Activated T-helper 17 cell treated with anti-CD3 and anti-CD28 coated beads, Interleukin-2, amount 50 U/mL, for 72 hours (primary cell): Measurements from ENCODE around the gene TUBD1. TPM values are rescaled to one million over a fixed set of nuclear protein-coding genes. Genes with fewer than 3 reads are reported as not detected.
"Not testable (repeated sequence)": the region's sequence is repeated elsewhere in the genome, so short reads cannot be mapped to it uniquely, and the experiment has no call there.

Experiments used
- ATAC-seq: fragments of 150-1000 bp; cut with Tn5 transposase; replicated peaks from 2 replicates; pipeline ENCODE4 v1.10.0; 2021; ENCODE audit warnings: mild to moderate bottlenecking, moderate library complexity
- H3K27ac Mint-ChIP-seq: one replicate; pipeline ENCODE4 v1.8.0; 2022; ENCODE audit warnings: mixed read lengths
- H3K27me3 Mint-ChIP-seq: one replicate; pipeline ENCODE4 v1.8.0; 2022; ENCODE audit warnings: mixed read lengths
- H3K36me3 Mint-ChIP-seq: one replicate; pipeline ENCODE4 v1.8.0; 2022; ENCODE audit warnings: low read depth, mild to moderate bottlenecking, mixed read lengths
- H3K4me1 Mint-ChIP-seq: one replicate; pipeline ENCODE4 v1.8.0; 2022; ENCODE audit warnings: mixed read lengths
- H3K4me3 Mint-ChIP-seq: one replicate; pipeline ENCODE4 v1.8.0; 2022; ENCODE audit warnings: mild to moderate bottlenecking, mixed read lengths
- H3K9me3 Mint-ChIP-seq: one replicate; pipeline ENCODE4 v1.8.0; 2022; ENCODE audit warnings: mixed read lengths
- total RNA-seq, 2 donors: library from RNA; stranded (reverse); gene quantifications; one replicate each; pipeline ENCODE4 v1.2.3, GENCODE V29; 2022

Gene TUBD1
- total RNA-seq, 2 donors from 2014 or later = 12.8 to 18.1 TPM

DNA sequence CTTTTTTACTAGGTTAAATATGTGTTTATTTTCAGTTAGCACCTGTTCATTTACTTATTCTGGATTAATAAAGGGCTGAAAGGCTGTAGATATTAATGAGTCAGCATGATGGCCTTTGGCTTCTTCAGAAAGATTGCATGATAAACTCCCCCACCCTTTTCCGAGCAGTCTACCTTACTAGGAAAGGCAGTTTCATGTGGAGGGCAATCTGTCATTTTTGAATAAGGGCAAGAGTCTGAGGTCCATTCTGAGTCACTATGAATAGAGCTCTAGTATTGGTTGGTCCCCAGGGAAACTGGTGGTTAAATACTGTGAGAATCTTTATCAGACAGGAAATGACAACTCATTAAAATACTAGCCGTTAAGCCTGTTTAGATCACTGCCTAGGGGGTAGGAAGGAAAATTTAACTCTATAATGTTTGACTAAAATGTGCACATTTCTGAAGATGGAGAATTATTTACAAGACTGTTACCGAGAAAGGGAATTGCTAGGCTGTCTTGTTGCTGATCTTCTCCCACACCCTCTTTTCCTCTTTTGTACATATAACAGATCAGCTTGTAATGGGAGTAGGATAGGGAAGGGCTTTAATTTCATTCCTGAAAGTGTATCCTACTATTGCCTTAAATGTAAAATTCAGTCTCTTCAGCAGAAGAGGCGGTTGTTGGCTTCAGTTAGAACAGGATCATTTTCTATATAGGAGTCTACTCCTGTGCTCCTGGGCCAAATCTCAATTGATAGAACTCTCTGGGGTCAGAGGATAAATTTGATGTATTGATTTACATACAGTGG lies 63.3 kb downstream of the TUBD1 start:
- no peaks in the 10 kb centered on the region for H3K27me3 Mint-ChIP-seq
- peak overlapping the region; percentile 99 for H3K27ac Mint-ChIP-seq
- H3K36me3 Mint-ChIP-seq = peaks cover 83% of the 10 kb centered on the region
- peak overlapping the region; percentile 95 for H3K4me3 Mint-ChIP-seq
- peaks cover 41% of the 10 kb centered on the region for H3K4me1 Mint-ChIP-seq
- peak; percentile 71 for ATAC-seq
- H3K9me3 Mint-ChIP-seq = no peaks in the 10 kb centered on the region

DNA sequence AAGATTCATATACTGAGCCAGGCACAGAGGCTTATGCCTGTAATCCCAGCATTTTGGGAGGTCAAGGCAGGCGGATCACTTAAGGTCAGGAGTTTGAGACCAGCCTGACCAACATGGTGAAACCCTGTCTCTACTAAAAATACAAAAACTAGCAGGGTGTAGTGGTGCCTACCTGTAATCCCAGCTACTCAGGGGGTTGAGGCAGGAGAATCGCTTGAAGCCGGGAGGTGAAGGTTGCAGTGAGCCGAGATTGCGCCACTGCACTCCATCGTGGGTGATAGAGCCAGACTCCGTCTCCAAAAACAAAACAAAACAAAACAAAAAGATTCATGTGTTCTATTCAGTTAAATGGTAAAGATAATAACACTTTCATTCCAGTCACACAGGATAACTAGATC lies 63.9 kb downstream of the TUBD1 start:
- peaks cover 82% of the 10 kb centered on the region for H3K36me3 Mint-ChIP-seq
- peak overlapping the region; percentile 99 for H3K27ac Mint-ChIP-seq
- not testable (repeated sequence) for H3K9me3 Mint-ChIP-seq, H3K27me3 Mint-ChIP-seq
- peak overlapping the region; percentile 95 for H3K4me3 Mint-ChIP-seq
- peaks cover 41% of the 10 kb centered on the region for H3K4me1 Mint-ChIP-seq
- ATAC-seq = peak; percentile 13

DNA sequence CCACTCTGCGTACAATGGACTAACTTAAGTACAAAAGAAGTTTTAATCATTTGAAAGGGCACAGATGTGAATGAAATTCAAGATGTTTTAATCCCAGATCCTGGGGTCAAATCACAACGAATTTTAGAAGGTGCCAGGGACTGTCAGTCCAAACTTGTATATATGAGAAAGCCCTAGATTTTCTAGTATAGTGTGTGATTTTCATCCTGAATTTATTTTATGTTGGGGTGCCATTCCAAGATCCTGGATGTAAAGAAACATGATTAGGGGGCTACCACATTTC lies 64.3 kb downstream of the TUBD1 start:
- Mint-ChIP-seq H3K4me3 (peak overlapping the region; percentile 95), H3K36me3 (peaks cover 82% of the 10 kb centered on the region)

DNA sequence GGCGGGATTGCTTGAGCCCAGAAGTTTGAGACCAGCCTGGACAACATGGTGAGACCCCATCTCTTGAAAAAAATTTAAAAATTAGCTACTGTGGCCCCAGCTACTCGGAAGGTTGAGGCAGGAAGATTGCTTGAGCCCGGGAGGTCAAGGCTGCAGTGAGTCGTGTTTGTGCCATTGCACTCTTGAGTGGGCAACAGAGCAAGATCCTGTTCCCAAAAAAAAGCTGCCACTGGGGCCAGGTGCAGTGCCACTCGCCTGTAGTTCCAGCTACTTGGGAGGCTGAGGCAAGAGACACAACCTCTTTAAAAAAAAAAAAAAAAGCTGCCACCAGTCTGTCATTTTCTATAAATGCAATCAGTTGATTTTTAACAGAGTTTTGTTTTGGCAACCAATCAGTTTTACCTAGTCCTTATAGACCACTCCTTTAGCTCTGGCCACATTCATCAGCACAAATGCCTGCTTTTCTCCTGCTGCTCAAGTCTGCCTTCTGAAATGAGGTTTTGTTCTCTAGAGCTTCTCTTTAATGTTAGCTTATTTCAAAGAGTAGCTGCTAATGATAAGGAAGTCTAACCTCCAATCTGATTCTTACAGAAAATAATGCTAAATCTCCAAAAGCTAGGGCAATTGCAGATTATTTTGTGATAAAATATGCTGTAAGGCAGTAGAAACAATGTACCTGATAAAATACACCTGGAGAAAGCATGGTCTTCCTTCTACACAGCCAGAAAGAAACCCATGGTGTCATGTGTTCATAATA lies 64.8 kb downstream of the TUBD1 start:
- H3K4me1 Mint-ChIP-seq = peaks cover 34% of the 10 kb centered on the region
- H3K4me3 Mint-ChIP-seq = peak overlapping the region; percentile 95
- H3K9me3 Mint-ChIP-seq = no peaks in the 10 kb centered on the region
- no peak for ATAC-seq
- H3K27ac Mint-ChIP-seq = peak overlapping the region; percentile 99
- H3K36me3 Mint-ChIP-seq = peaks cover 82% of the 10 kb centered on the region
- H3K27me3 Mint-ChIP-seq = no peaks in the 10 kb centered on the region

More for the DNA sequence above, 64.3 kb downstream of the TUBD1 start:
- Mint-ChIP-seq H3K4me1 (peaks cover 38% of the 10 kb centered on the region), H3K9me3 (no peaks in the 10 kb centered on the region), H3K27ac (peak overlapping the region; percentile 99), H3K27me3 (no peaks in the 10 kb centered on the region)
- no peak for ATAC-seq

DNA sequence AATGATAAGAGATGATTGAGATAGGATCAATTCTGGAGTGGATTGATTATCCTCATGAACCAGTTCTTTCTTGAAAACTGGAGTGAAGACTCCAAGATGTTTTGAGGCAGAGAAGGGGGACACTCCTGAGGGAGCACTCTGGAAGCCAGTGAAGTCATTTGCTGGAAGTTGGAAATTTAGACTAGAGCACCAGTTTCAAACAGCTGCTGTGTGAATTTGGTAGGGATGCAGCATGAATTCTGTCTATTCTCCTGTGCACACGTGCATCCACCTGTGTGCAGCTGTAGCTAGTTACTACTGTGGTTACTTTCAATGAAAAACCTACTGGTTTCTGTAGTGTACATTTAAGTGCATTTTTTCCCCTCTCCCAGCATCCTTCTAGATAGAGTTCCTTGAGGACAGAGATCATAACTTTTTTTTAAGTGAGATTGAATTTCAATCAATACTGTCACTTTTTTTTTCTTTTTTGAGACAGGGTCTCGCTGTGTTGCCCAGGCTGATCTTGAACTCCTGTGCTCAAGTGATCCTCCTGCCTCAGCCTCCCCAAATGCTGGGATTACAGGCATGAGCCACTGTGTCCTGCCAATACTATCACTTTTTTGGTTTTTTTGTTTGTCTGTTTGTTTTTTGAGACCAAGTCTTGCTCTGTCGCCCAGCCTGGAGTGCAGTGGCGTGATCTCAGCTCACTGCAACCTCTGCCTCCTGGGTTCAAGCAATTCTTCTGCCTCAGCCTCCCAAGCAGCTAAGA lies 65.9 kb downstream of the TUBD1 start:
- Mint-ChIP-seq H3K27ac (peak overlapping the region; percentile 99), H3K36me3 (peaks cover 88% of the 10 kb centered on the region), H3K27me3 (no peaks in the 10 kb centered on the region), H3K4me3 (peak overlapping the region; percentile 95), H3K9me3 (no peaks in the 10 kb centered on the region), H3K4me1 (peaks cover 38% of the 10 kb centered on the region)
- ATAC-seq = no peak

DNA sequence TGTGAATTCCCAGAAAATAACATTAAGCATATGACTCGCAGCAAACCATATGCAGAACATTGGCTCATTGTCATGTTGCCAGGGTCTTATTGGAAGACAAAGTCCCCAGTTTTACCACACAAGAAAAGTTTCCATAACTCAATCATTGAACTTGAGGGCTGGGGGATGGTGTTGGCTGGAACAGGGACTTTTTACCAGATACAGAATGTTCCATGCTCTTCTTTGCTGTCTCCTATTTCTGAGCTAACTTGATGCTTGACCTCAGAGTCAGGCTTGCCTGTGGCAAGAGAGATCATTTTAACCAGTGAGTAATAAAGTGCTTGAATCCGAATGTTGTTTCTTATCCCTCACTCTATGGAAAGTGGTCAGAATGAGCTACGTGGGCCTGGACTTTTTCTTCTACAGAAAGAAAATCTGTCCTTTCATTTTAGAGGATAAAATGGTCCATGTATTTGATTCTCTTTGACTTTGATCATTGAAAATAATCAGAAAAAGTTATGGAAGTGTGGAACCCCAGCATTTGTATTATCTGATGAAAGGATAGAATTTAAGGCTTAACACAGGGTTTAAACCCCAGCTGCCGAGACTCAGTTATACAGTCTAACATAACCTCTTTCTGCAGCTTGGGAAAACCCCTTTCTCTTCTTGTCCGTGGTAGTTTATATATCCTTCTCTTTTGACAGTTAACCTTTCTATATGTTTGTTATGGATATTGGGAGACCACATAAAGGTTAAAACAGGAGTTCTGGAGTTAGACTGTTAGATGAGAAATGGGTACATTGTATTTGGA lies 67.0 kb downstream of the TUBD1 start:
- Mint-ChIP-seq H3K27ac (peak overlapping the region; percentile 99), H3K36me3 (peaks cover 89% of the 10 kb centered on the region)
- peak; percentile 57 for ATAC-seq

DNA sequence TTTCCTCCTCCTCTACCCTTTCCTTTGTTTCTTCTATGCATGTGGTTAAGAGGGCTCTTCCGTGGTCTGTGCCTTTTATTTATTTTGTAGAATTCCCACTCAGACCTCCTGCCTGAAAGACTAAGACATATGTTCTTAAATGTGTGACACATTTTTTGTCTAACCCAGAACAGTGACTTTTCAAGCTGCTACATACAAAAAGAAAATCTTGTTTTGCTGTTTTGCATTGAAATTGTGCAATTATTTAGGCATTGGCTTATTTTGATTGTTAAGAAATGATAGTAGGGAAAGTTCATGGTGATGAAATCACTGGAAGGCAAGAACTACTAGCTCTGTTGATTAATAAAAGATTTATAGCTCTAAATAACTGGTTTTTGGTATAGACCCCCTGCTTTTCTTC lies 76.8 kb downstream of the TUBD1 start:
- Mint-ChIP-seq H3K27me3 (no peaks in the 10 kb centered on the region), H3K27ac (peak overlapping the region; percentile 15), H3K4me1 (peaks cover 20% of the 10 kb centered on the region), H3K9me3 (no peaks in the 10 kb centered on the region), H3K4me3 (no peak overlapping the region), H3K36me3 (peaks cover 72% of the 10 kb centered on the region)
- ATAC-seq = no peak

More for the DNA sequence above, 67.0 kb downstream of the TUBD1 start:
- H3K9me3 Mint-ChIP-seq = no peaks in the 10 kb centered on the region
- peak overlapping the region; percentile 95 for H3K4me3 Mint-ChIP-seq
- no peaks in the 10 kb centered on the region for H3K27me3 Mint-ChIP-seq
- peaks cover 32% of the 10 kb centered on the region for H3K4me1 Mint-ChIP-seq

DNA sequence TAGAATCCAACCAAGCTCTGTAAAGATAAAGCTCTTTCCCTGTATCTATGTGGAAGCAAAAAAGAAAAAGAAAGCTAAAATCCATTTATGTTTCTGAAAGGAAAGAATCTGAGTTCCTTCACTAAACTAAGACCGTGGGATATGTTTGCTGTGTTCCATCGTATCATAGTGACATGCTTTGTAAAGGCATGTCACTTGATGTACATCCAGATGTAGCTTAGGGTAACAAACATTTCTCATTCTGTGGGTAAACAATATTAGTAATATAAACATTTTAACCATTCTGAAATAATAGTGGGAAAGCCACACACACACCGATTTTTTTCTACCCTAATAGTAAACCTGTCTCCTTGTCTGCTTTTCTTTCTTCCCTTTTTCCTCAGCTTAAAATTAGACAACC lies 78.1 kb downstream of the TUBD1 start:
- no peaks in the 10 kb centered on the region for H3K9me3 Mint-ChIP-seq
- H3K4me3 Mint-ChIP-seq = no peak overlapping the region
- peaks cover 66% of the 10 kb centered on the region for H3K36me3 Mint-ChIP-seq
- no peak for ATAC-seq
- H3K27me3 Mint-ChIP-seq = no peaks in the 10 kb centered on the region
- peaks cover 12% of the 10 kb centered on the region for H3K4me1 Mint-ChIP-seq
- H3K27ac Mint-ChIP-seq = peak overlapping the region; percentile 15

DNA sequence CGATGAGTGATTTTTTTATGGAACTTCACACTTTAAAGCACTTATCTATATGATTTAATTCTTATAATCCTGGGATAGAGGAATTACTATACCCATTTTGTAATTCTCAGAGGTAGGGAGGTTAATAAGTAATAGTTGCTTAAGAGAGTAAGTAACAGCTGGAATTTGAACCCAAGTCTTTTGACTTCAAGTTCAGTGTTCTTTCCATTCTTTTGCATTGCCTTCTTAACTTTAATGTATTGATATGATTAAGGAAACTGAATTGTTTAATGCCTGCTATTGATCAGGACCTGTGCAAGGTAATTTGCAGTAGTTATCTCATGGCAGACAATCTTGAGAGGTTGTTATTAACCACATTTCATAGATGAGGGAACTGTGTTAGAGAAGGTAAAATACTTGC lies 78.5 kb downstream of the TUBD1 start:
- H3K4me1 Mint-ChIP-seq = peaks cover 11% of the 10 kb centered on the region
- H3K27ac Mint-ChIP-seq = peak overlapping the region; percentile 15
- H3K27me3 Mint-ChIP-seq = no peaks in the 10 kb centered on the region
- no peak for ATAC-seq
- peaks cover 64% of the 10 kb centered on the region for H3K36me3 Mint-ChIP-seq
- no peak overlapping the region for H3K4me3 Mint-ChIP-seq
- no peaks in the 10 kb centered on the region for H3K9me3 Mint-ChIP-seq

DNA sequence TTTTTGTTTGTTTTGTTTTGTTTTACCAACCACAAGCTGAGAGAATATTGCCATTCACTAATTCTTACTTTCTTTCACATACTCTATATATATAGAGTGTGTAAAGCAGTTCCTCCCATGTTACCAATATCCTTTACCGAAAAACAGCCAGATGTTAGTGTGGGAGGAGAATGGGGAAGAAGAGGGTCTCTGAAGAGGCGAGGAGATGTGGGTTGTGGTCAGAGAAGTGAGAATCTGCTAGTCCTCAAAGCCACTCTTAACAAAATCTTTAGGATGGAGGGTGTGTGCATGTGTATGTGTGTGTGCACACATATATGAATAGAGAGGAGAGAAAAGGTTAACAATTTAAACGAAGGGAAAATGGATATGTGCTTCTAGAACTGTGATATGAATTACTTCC lies 80.6 kb downstream of the TUBD1 start:
- Mint-ChIP-seq H3K27ac (peak overlapping the region; percentile 18), H3K9me3 (no peaks in the 10 kb centered on the region), H3K4me1 (peaks cover 11% of the 10 kb centered on the region), H3K4me3 (no peak overlapping the region), H3K36me3 (peaks cover 79% of the 10 kb centered on the region), H3K27me3 (no peaks in the 10 kb centered on the region)
- ATAC-seq = no peak

DNA sequence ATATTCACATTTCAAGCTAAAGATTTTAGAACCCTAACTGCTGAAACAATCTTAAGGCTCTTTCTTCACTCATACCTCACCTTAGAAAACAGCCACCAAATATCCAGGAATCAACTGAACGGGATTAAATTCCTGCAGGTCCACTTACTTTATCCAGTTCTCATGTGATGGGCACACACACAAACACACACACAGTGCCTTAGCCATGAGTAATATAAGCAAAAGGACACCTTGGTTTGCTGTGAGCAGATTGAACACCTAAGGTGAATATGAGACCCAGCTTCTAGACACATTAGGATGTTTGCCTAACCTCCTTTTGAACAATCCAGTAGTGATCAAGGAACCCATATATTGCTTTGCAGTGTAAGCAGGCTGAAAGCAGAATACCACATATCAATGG lies 81.5 kb downstream of the TUBD1 start:
- no peak for ATAC-seq
- Mint-ChIP-seq H3K27me3 (no peaks in the 10 kb centered on the region), H3K4me3 (no peak overlapping the region), H3K27ac (peak overlapping the region; percentile 18), H3K4me1 (peaks cover 11% of the 10 kb centered on the region), H3K9me3 (no peaks in the 10 kb centered on the region), H3K36me3 (peaks cover 71% of the 10 kb centered on the region)

DNA sequence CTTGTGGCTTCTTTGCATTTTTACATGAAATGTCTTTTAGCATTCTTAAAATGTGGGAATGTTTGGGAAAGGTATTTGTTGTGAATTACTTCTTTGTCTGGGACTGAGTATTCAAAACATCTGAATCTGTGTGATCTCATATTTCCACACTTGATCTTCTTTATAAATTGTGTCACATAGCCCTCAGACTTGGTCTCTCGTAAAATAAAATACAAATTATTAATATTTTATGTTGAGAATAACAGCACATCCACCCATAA lies 81.9 kb downstream of the TUBD1 start:
- ATAC-seq = no peak
- no peaks in the 10 kb centered on the region for H3K9me3 Mint-ChIP-seq

More for the DNA sequence above, 81.9 kb downstream of the TUBD1 start:
- Mint-ChIP-seq H3K27me3 (no peaks in the 10 kb centered on the region), H3K4me3 (no peak overlapping the region), H3K36me3 (peaks cover 67% of the 10 kb centered on the region), H3K27ac (no peak overlapping the region), H3K4me1 (peaks cover 11% of the 10 kb centered on the region)
